Measurements from ENCODE around the gene ZNF136. TPM values are rescaled to one million over a fixed set of nuclear protein-coding genes. Genes with fewer than 3 reads are reported as not detected.

Gene ZNF136
- total and polyA plus RNA-seq, 9 of the 15 experiments (the other 6 are each of a cell fraction or from before 2014, with no cell fraction given), result 1.0 to 5.3 (median 3.1) TPM

DNA sequence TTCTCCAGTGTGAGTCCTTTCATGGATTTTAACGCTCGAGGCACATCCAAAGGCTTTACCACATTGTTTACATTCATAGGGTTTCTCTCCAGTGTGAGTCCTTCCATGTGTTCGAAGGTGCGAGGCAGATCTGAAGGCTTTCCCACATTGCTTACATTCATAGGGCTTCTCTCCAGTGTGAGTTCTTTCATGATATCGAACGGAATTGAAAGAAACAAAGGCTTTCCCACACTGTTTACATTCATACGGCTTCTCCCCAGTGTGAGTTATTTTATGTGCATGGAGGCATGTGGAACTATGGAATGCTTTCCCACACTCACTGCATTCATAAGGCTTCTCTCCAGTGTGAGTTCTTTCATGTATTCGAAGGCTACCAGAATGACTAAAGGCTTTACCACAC, 17.5 kb upstream of the ZNF136 start:
- ChIA-PET POLR2A (no interaction called here), CTCF (ENCODE audit: low intra/inter-chr PET ratio) (no interaction called here)
- no peak overlapping the region for H3K4me2 ChIP-seq (ENCODE audit: insufficient read depth, low read length)
- H3K9ac ChIP-seq (ENCODE audit: insufficient read depth in 1 of 2, low read depth in 2 of 2, low read length in 2 of 2), result no peak overlapping the region
- H3K9me3 ChIP-seq (replicated peaks; ENCODE audit: control insufficient read depth, insufficient read depth, low read depth, low read length), result peaks cover 5% of the 10 kb centered on the region; the same call in 1 of the 2 replicates
- FAIRE-seq (no peak), ATAC-seq (no peak), DNase-seq (ENCODE audit: extremely low read depth in 1 of 4, low spot score in 3 of 4) (no peak)
- 5% methylated on average over 8 of the region's 8 CpGs for WGBS (ENCODE audit: insufficient coverage, low coverage, missing lambda C conversion rate)
- H3K4me3 ChIP-seq, result no peak overlapping the region
- no TSS peak for BruUV-seq (replicated peaks)
- TF ChIP-seq ZNF75A (CRISPR knock-in tag; IDR thresholded peaks at IDR 0.05) (peak; percentile 86), ZBTB9 (CRISPR knock-in tag; IDR thresholded peaks at IDR 0.05) (no peak), ZNF274 (IDR thresholded peaks at IDR 0.05; ENCODE audit: borderline replicate concordance, low read depth, low read length) (peak; percentile 67; the same call in 1 of the 2 replicates)
- H2AFZ ChIP-seq (ENCODE audit: low read depth, low read length), result no peak overlapping the region
- H3K4me1 ChIP-seq (replicated peaks in 1 of 2; ENCODE audit: control insufficient read depth in 2 of 2, insufficient read depth in 2 of 2, low read length in 2 of 2), result peaks cover 3 to 5% of the 10 kb centered on the region in 2 experiments; a peak in 3 of 5 replicates
- no peaks in the 10 kb centered on the region for H4K20me1 ChIP-seq (replicated peaks; ENCODE audit: control insufficient read depth, insufficient read depth, low read length)
- no peaks in the 10 kb centered on the region; a peak in 1 of 5 replicates for H3K27me3 ChIP-seq (ENCODE audit: control insufficient read depth in 2 of 2, insufficient read depth in 2 of 2, low read length in 2 of 2)
- no peaks in the 10 kb centered on the region for H3K79me2 ChIP-seq (ENCODE audit: control insufficient read depth, insufficient read depth, low read length)
- no peaks in the 10 kb centered on the region for H3K36me3 ChIP-seq (ENCODE audit: control insufficient read depth, insufficient read depth, low read length)
- in situ Hi-C loops (cut with MboI), result loop anchor here (10.0 kb wide), 1 partner anchor 351 kb away; the partner anchor contains the start of gene ZNF491
- H3K27ac ChIP-seq (ENCODE audit: extremely low read depth, low read depth, low read length), result no peak overlapping the region
- intact Hi-C loops (cut with micrococcal nuclease), result no loop called here
- H3K9me1 ChIP-seq (ENCODE audit: control insufficient read depth, insufficient read depth, low read length), result no peaks in the 10 kb centered on the region

DNA sequence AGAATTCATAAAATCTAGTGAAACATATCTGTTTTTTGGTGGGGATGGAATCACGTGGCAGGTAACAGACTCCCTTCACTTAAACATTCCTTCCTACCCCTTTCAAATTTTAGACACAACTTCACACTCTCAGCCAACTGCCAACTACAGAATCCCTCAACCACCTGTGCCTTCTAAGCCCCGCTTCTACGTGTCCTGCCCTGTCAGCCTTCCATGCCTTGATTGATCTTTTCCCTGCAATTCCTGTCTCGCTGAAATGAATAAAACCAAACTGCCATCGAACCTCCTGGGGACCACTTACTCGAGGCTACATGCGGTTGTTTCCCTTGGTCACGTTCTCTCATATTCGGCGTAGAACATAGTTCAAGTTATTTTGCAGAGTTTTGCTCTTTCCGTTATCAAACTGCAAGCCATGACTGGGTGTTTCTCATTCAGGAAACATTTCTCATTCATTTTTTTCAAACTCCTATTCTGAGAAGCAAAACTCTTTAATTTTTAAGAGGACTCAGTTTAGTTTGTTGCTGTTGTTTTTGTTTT, 7.5 kb upstream of the ZNF136 start:
- no peak overlapping the region for H3K9ac ChIP-seq (ENCODE audit: insufficient read depth in 1 of 2, low read depth in 2 of 2, low read length in 2 of 2)
- DNase-seq (ENCODE audit: extremely low read depth in 1 of 4, low spot score in 3 of 4) (no peak), ATAC-seq (no peak), FAIRE-seq (no peak)
- H3K9me3 ChIP-seq (replicated peaks; ENCODE audit: control insufficient read depth, insufficient read depth, low read depth, low read length), result peaks cover 3% of the 10 kb centered on the region; the same call in 1 of the 2 replicates
- BruUV-seq (replicated peaks), result no TSS peak
- H3K4me3 ChIP-seq, result no peak overlapping the region
- WGBS (ENCODE audit: insufficient coverage, low coverage, missing lambda C conversion rate), result 22% methylated on average over 11 of the region's 11 CpGs
- H3K4me2 ChIP-seq (ENCODE audit: insufficient read depth, low read length), result no peak overlapping the region
- no peaks in the 10 kb centered on the region for H3K9me1 ChIP-seq (ENCODE audit: control insufficient read depth, insufficient read depth, low read length)
- H2AFZ ChIP-seq (ENCODE audit: low read depth, low read length), result peak overlapping the region; percentile 28; the same call in 1 of the 2 replicates
- no peaks in the 10 kb centered on the region for H3K36me3 ChIP-seq (ENCODE audit: control insufficient read depth, insufficient read depth, low read length)
- H3K79me2 ChIP-seq (ENCODE audit: control insufficient read depth, insufficient read depth, low read length), result no peaks in the 10 kb centered on the region
- H3K27ac ChIP-seq (ENCODE audit: extremely low read depth, low read depth, low read length), result no peak overlapping the region
- in situ Hi-C loops (cut with MboI) (no loop called here), intact Hi-C loops (cut with micrococcal nuclease) (no loop called here)
- ChIA-PET POLR2A (interaction anchor here (0.6 kb wide), 1 partner anchor 736 kb away, joined by 3 read pairs; no protein-coding TSS in a partner anchor), CTCF (ENCODE audit: low intra/inter-chr PET ratio) (no interaction called here)
- peaks cover 6 to 23% of the 10 kb centered on the region in 2 experiments; a peak in 3 of 5 replicates for H3K27me3 ChIP-seq (ENCODE audit: control insufficient read depth in 2 of 2, insufficient read depth in 2 of 2, low read length in 2 of 2)
- H4K20me1 ChIP-seq (replicated peaks; ENCODE audit: control insufficient read depth, insufficient read depth, low read length), result no peaks in the 10 kb centered on the region
- peaks cover 0 to 10% of the 10 kb centered on the region in 2 experiments; a peak in 2 of 5 replicates for H3K4me1 ChIP-seq (replicated peaks in 1 of 2; ENCODE audit: control insufficient read depth in 2 of 2, insufficient read depth in 2 of 2, low read length in 2 of 2)
- no peak for TF ChIP-seq ZNF589 (CRISPR knock-in tag; IDR thresholded peaks at IDR 0.05; ENCODE audit: low read depth)
- TF ChIP-seq ZNF174 (CRISPR knock-in tag; IDR thresholded peaks at IDR 0.05), result no peak
- TF ChIP-seq, protein P1, sequence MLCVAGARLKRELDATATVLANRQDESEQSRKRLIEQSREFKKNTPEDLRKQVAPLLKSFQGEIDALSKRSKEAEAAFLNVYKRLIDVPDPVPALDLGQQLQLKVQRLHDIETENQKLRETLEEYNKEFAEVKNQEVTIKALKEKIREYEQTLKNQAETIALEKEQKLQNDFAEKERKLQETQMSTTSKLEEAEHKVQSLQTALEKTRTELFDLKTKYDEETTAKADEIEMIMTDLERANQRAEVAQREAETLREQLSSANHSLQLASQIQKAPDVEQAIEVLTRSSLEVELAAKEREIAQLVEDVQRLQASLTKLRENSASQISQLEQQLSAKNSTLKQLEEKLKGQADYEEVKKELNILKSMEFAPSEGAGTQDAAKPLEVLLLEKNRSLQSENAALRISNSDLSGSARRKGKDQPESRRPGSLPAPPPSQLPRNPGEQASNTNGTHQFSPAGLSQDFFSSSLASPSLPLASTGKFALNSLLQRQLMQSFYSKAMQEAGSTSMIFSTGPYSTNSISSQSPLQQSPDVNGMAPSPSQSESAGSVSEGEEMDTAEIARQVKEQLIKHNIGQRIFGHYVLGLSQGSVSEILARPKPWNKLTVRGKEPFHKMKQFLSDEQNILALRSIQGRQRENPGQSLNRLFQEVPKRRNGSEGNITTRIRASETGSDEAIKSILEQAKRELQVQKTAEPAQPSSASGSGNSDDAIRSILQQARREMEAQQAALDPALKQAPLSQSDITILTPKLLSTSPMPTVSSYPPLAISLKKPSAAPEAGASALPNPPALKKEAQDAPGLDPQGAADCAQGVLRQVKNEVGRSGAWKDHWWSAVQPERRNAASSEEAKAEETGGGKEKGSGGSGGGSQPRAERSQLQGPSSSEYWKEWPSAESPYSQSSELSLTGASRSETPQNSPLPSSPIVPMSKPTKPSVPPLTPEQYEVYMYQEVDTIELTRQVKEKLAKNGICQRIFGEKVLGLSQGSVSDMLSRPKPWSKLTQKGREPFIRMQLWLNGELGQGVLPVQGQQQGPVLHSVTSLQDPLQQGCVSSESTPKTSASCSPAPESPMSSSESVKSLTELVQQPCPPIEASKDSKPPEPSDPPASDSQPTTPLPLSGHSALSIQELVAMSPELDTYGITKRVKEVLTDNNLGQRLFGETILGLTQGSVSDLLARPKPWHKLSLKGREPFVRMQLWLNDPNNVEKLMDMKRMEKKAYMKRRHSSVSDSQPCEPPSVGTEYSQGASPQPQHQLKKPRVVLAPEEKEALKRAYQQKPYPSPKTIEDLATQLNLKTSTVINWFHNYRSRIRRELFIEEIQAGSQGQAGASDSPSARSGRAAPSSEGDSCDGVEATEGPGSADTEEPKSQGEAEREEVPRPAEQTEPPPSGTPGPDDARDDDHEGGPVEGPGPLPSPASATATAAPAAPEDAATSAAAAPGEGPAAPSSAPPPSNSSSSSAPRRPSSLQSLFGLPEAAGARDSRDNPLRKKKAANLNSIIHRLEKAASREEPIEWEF (CRISPR knock-in tag; IDR thresholded peaks at IDR 0.05), result no peak
- TF ChIP-seq CBX8 (IDR thresholded peaks at IDR 0.05; ENCODE audit: borderline replicate concordance, extremely low read depth, low read depth, low read length, poor library complexity, severe bottlenecking), result no peak

Data from K562 (cell line).